Neural progenitor cell (in vitro differentiated cells): ENCODE results near the gene SP6. TPM values are rescaled to one million over a fixed set of nuclear protein-coding genes. Genes with fewer than 3 reads are reported as not detected.

Experiments
- DNase-seq: peaks from one replicate; pipeline ENCODE4 v3.0.0-alpha.2; 2016; ENCODE audit warnings: low spot score
- H2AFZ ChIP-seq: fragments of 200-600 bp; sonication (generic); replicated peaks from 2 replicates; pipeline ENCODE4 v1.6.1; 2016; ENCODE audit warnings: antibody characterized with exemption
- H3F3A ChIP-seq: fragments of 200-600 bp; sonication (generic); 2 replicates; pipeline ENCODE4 v1.6.1; 2016; ENCODE audit warnings: antibody characterized with exemption, low read depth
- H3K27ac ChIP-seq: fragments of 200-600 bp; sonication (generic); 2 replicates; pipeline ENCODE4 v1.5.1; 2016; ENCODE audit warnings: mild to moderate bottlenecking
- H3K27me3 ChIP-seq: fragments of 200-600 bp; sonication (generic); 2 replicates; pipeline ENCODE4 v1.6.1; 2016; ENCODE audit warnings: mild to moderate bottlenecking, moderate library complexity
- H3K36me3 ChIP-seq: fragments of 200-600 bp; sonication (generic); 2 replicates; pipeline ENCODE4 v1.5.1; 2016
- H3K4me1 ChIP-seq: fragments of 200-600 bp; sonication (generic); 2 replicates; pipeline ENCODE4 v1.6.1; 2016; ENCODE audit warnings: mixed run types
- H3K4me2 ChIP-seq: fragments of 200-600 bp; sonication (generic); 2 replicates; pipeline ENCODE4 v1.6.1; 2016
- H3K4me3 ChIP-seq: fragments of 200-600 bp; sonication (generic); 2 replicates; pipeline ENCODE4 v1.5.1; 2016
- H3K79me2 ChIP-seq: fragments of 200-600 bp; sonication (generic); 2 replicates; pipeline ENCODE4 v1.6.1; 2016; ENCODE audit warnings: low read depth
- H3K9ac ChIP-seq: fragments of 200-600 bp; sonication (generic); 2 replicates; pipeline ENCODE4 v1.6.1; 2016
- H3K9me3 ChIP-seq: fragments of 200-600 bp; sonication (generic); 2 replicates; pipeline ENCODE4 v1.5.1; 2016; ENCODE audit warnings: low read depth
- H4K20me1 ChIP-seq: fragments of 200-600 bp; sonication (generic); 2 replicates; pipeline ENCODE4 v1.6.1; 2016; ENCODE audit warnings: low read depth
- H3K27ac Mint-ChIP-seq: 3 replicates; pipeline ENCODE4 v1.8.0; 2021; ENCODE audit warnings: mixed read lengths
- H3K27me3 Mint-ChIP-seq: 2 replicates; pipeline ENCODE4 v1.8.0; 2022; ENCODE audit warnings: low read depth, mild to moderate bottlenecking, inconsistent platforms, moderate library complexity, mixed read lengths; ENCODE audit not compliant: insufficient read depth
- H3K36me3 Mint-ChIP-seq: 3 replicates; pipeline ENCODE4 v1.8.0; 2021; ENCODE audit warnings: mixed read lengths
- H3K4me1 Mint-ChIP-seq: 3 replicates; pipeline ENCODE4 v1.8.0; 2021; ENCODE audit warnings: mixed read lengths
- H3K4me3 Mint-ChIP-seq: 3 replicates; pipeline ENCODE4 v1.8.0; 2021; ENCODE audit warnings: mild to moderate bottlenecking, moderate library complexity, mixed read lengths
- H3K9me3 Mint-ChIP-seq: 3 replicates; pipeline ENCODE4 v1.8.0; 2020; ENCODE audit warnings: mixed read lengths
- CTCF ChIP-seq: fragments of 200-600 bp; sonication (generic); IDR thresholded peaks from 2 replicates; pipeline ENCODE4 v1.5.1; 2017; ENCODE audit warnings: antibody characterized with exemption, mild to moderate bottlenecking
- EZH2 ChIP-seq: fragments of 200-600 bp; sonication (generic); IDR thresholded peaks from 2 replicates; pipeline ENCODE4 v1.6.1; 2017; ENCODE audit warnings: antibody characterized with exemption, mild to moderate bottlenecking, moderate library complexity
- EZH2phosphoT487 ChIP-seq: fragments of 200-600 bp; sonication (generic); IDR thresholded peaks from 2 replicates; pipeline ENCODE4 v1.6.1; 2017; ENCODE audit warnings: antibody characterized with exemption
- total RNA-seq: library from RNA; depleted of rRNA; stranded (reverse); fragments of >200 nt; gene quantifications from 2 replicates; pipeline ENCODE4 v1.2.3, GENCODE V29; 2015; ENCODE audit warnings: low replicate concordance

Gene SP6
- total RNA-seq, 1 donor from 2014 or later = 0.04 TPM

GRCh38 chr17:47867813-47868533 is 17.0 kb upstream of the SP6 start:
- Histone ChIP-seq H3K4me3 (no peak overlapping the region), H3K9me3 (no peaks in the 10 kb centered on the region), H4K20me1 (no peaks in the 10 kb centered on the region), H3F3A (peaks cover 13% of the 10 kb centered on the region), H3K27ac (no peak overlapping the region), H2AFZ (no peak overlapping the region), H3K4me1 (peaks cover 28% of the 10 kb centered on the region), H3K27me3 (peaks cover 44% of the 10 kb centered on the region), H3K9ac (no peak overlapping the region), H3K79me2 (no peaks in the 10 kb centered on the region), H3K36me3 (no peaks in the 10 kb centered on the region), H3K4me2 (no peak overlapping the region)
- Mint-ChIP-seq H3K27ac (no peak overlapping the region), H3K9me3 (no peaks in the 10 kb centered on the region), H3K27me3 (peaks cover 33% of the 10 kb centered on the region), H3K36me3 (no peaks in the 10 kb centered on the region), H3K4me3 (peak overlapping the region; percentile 19), H3K4me1 (peaks cover 19% of the 10 kb centered on the region)
- no peak for DNase-seq
- TF ChIP-seq EZH2 = no peak
- TF ChIP-seq CTCF = no peak
- no peak for TF ChIP-seq EZH2phosphoT487

GRCh38 chr17:47866941-47867340 is 16.0 kb upstream of the SP6 start:
- Histone ChIP-seq H3F3A (peaks cover 10% of the 10 kb centered on the region), H3K4me1 (peaks cover 19% of the 10 kb centered on the region), H3K27ac (no peak overlapping the region), H3K4me2 (no peak overlapping the region), H3K9ac (no peak overlapping the region), H3K36me3 (no peaks in the 10 kb centered on the region), H3K4me3 (no peak overlapping the region), H2AFZ (no peak overlapping the region), H4K20me1 (no peaks in the 10 kb centered on the region), H3K9me3 (no peaks in the 10 kb centered on the region), H3K79me2 (no peaks in the 10 kb centered on the region), H3K27me3 (peaks cover 34% of the 10 kb centered on the region)
- no peak overlapping the region for H3K4me3 Mint-ChIP-seq
- H3K27me3 Mint-ChIP-seq = peaks cover 30% of the 10 kb centered on the region
- H3K36me3 Mint-ChIP-seq = no peaks in the 10 kb centered on the region
- TF ChIP-seq CTCF (no peak), EZH2 (no peak), EZH2phosphoT487 (no peak)
- no peak overlapping the region for H3K27ac Mint-ChIP-seq
- H3K4me1 Mint-ChIP-seq = peaks cover 17% of the 10 kb centered on the region
- DNase-seq = no peak
- H3K9me3 Mint-ChIP-seq = no peaks in the 10 kb centered on the region

- peaks cover 8% of the 10 kb centered on the region for H3K4me1 ChIP-seq
- no peak overlapping the region for H3K4me3 Mint-ChIP-seq
- no peaks in the 10 kb centered on the region for H3K9me3 ChIP-seq
- H3K9me3 Mint-ChIP-seq = no peaks in the 10 kb centered on the region
- H3K9ac ChIP-seq = no peak overlapping the region
- peaks cover 17% of the 10 kb centered on the region for H3K27me3 Mint-ChIP-seq
- H3K79me2 ChIP-seq = no peaks in the 10 kb centered on the region
- no peak overlapping the region for H3K27ac Mint-ChIP-seq
- H3K27ac ChIP-seq = no peak overlapping the region
- H3K27me3 ChIP-seq = peaks cover 15% of the 10 kb centered on the region
- no peak overlapping the region for H3K4me3 ChIP-seq
- peaks cover 1% of the 10 kb centered on the region for H3F3A ChIP-seq
- TF ChIP-seq CTCF = no peak
- TF ChIP-seq EZH2 = no peak
- H4K20me1 ChIP-seq = no peaks in the 10 kb centered on the region
- H3K4me1 Mint-ChIP-seq = peaks cover 6% of the 10 kb centered on the region
- no peaks in the 10 kb centered on the region for H3K36me3 ChIP-seq
- no peaks in the 10 kb centered on the region for H3K36me3 Mint-ChIP-seq
- no peak overlapping the region for H2AFZ ChIP-seq
- no peak overlapping the region for H3K4me2 ChIP-seq
- no peak for DNase-seq
These were observed 13.8 kb upstream of the SP6 start for GRCh38 chr17:47864791-47865216.
